Measurements from ENCODE around the gene NCOA7. TPM values are rescaled to one million over a fixed set of nuclear protein-coding genes. Genes with fewer than 3 reads are reported as not detected.
A peak's percentile ranks its signal among the peaks of the same experiment; 100 is the strongest.

The NCOA7 gene
- polyA plus RNA-seq, 1 of the 3 experiments (the other 2 are of a cell fraction) = 16.3 TPM

DNA sequence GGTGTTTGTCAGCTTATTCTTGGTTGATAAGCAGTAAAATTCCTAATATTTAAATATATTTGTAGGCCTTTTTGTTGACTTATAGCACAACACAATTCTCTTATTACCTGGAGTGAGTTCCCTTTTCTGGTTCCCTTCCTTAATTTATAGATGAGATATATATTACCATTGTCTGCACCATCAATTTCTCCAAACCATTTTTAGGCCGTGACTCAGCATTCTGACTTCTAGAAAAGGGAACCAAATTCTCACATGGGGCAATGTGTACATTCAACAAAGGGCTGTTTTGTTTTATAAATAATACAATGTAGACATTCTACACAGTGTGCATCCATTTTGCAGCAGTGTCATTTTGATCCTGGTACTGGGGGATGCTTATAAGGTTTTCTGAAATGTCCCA lies 52.8 kb downstream of the NCOA7 start:
- no peaks in the 10 kb centered on the region for H4K20me1 ChIP-seq (ENCODE audit: insufficient read depth)
- no peak overlapping the region for H3K4me2 ChIP-seq
- no peak overlapping the region for H3K9ac ChIP-seq
- CTCF ChIA-PET = interaction anchor here (0.8 to 1.2 kb wide), 3 partner anchors 16 to 137 kb away, joined by 3 to 4 read pairs (median 3); no protein-coding TSS in a partner anchor
- H3K27ac ChIP-seq (ENCODE audit: low read depth in 2 of 2, low read length in 1 of 2) = peak overlapping the region in 1 of 2 experiments; percentile 28; a peak in 1 of 4 replicates
- 0 out of 2 replicates have a peak, but pooled peaks cover 5% of the 10 kb centered on the region for H3K79me2 ChIP-seq (ENCODE audit: insufficient read depth)
- no peaks in the 10 kb centered on the region for H3K9me3 ChIP-seq
- H3K9me2 ChIP-seq = no peaks in the 10 kb centered on the region
- H3K36me3 ChIP-seq (replicated peaks in 1 of 2; ENCODE audit: control insufficient read depth in 1 of 2, insufficient read depth in 2 of 2, low read length in 1 of 2) = no peaks in the 10 kb centered on the region
- no peak for DNase-seq
- H3K4me1 ChIP-seq (ENCODE audit: control insufficient read depth in 1 of 2, insufficient read depth in 2 of 2, low read depth in 1 of 2, low read length in 1 of 2) = peaks cover 0 to 11% of the 10 kb centered on the region in 2 experiments; a peak in 2 of 4 replicates
- H3K27me3 ChIP-seq (ENCODE audit: insufficient read depth) = no peaks in the 10 kb centered on the region
- no peak overlapping the region for H2AFZ ChIP-seq (ENCODE audit: low read depth)
- POLR2A ChIA-PET = no interaction called here
- 100% methylated on average over 1 of the region's 1 CpG for WGBS (ENCODE audit: low lambda C conversion rate)
- TF ChIP-seq JUND (IDR thresholded peaks at IDR 0.05) (no peak), MEF2A (IDR thresholded peaks at IDR 0.05; ENCODE audit: borderline replicate concordance, low read depth) (no peak), RXRA (IDR thresholded peaks at IDR 0.05; ENCODE audit: borderline replicate concordance, low read depth) (no peak), SMC3 (IDR thresholded peaks at IDR 0.05; ENCODE audit: low read depth, low read length) (no peak), EP300 (IDR thresholded peaks at IDR 0.05; ENCODE audit: borderline replicate concordance in 1 of 2, low read depth in 1 of 2, low read length in 1 of 2) (no peak)
- TF ChIP-seq, protein P1, sequence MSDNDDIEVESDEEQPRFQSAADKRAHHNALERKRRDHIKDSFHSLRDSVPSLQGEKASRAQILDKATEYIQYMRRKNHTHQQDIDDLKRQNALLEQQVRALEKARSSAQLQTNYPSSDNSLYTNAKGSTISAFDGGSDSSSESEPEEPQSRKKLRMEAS (IDR thresholded peaks at IDR 0.05; ENCODE audit: low read depth) = no peak
- TF ChIP-seq, protein P2, sequence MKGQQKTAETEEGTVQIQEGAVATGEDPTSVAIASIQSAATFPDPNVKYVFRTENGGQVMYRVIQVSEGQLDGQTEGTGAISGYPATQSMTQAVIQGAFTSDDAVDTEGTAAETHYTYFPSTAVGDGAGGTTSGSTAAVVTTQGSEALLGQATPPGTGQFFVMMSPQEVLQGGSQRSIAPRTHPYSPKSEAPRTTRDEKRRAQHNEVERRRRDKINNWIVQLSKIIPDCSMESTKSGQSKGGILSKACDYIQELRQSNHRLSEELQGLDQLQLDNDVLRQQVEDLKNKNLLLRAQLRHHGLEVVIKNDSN (IDR thresholded peaks at IDR 0.05; ENCODE audit: borderline replicate concordance, low read depth) = no peak
- H3F3A ChIP-seq (replicated peaks; ENCODE audit: insufficient read depth) = no peaks in the 10 kb centered on the region
- no peak overlapping the region for H3K4me3 ChIP-seq (ENCODE audit: low read depth in 2 of 2, low read length in 1 of 2)

DNA sequence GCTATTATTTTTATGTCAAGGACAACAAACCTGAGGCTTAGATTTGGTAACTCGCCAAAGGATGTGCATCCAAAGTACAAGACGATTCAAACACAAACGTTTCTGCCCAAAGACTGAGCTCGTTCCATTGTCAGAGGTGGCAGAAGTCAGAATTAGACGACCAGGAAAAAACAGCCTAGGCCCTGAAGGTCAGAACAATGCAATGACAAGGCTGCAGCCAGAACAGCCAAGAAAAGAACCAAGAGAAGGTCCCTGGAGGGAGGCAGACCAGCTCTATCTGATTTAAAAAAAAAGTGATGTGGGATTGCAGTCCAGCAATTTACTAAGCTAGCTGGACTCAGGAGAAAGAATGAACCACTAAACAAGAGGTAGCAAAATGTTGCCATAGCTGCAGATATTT lies 54.2 kb downstream of the NCOA7 start:
- H3K9me2 ChIP-seq = no peaks in the 10 kb centered on the region
- ChIA-PET POLR2A (interaction anchor here (1.0 to 1.7 kb wide), 2 partner anchors 12 to 55 kb away, joined by 3 to 6 read pairs; partner anchors contain the start of gene NCOA7), CTCF (interaction anchor here (0.8 to 2.0 kb wide), 5 partner anchors 10 to 108 kb away, joined by 3 to 5 read pairs (median 4); no protein-coding TSS in a partner anchor)
- peaks cover 0 to 9% of the 10 kb centered on the region in 2 experiments; a peak in 2 of 4 replicates for H3K4me1 ChIP-seq (ENCODE audit: control insufficient read depth in 1 of 2, insufficient read depth in 2 of 2, low read depth in 1 of 2, low read length in 1 of 2)
- no peaks in the 10 kb centered on the region for H3F3A ChIP-seq (replicated peaks; ENCODE audit: insufficient read depth)
- H2AFZ ChIP-seq (ENCODE audit: low read depth) = no peak overlapping the region
- H4K20me1 ChIP-seq (ENCODE audit: insufficient read depth) = no peaks in the 10 kb centered on the region
- H3K27me3 ChIP-seq (ENCODE audit: insufficient read depth) = no peaks in the 10 kb centered on the region
- no peak overlapping the region for H3K4me3 ChIP-seq (ENCODE audit: low read depth in 2 of 2, low read length in 1 of 2)
- no peaks in the 10 kb centered on the region for H3K9me3 ChIP-seq
- peak overlapping the region in 1 of 2 experiments; percentile 56; a peak in 2 of 4 replicates for H3K27ac ChIP-seq (ENCODE audit: low read depth in 2 of 2, low read length in 1 of 2)
- H3K9ac ChIP-seq = no peak overlapping the region
- no peaks in the 10 kb centered on the region for H3K36me3 ChIP-seq (replicated peaks in 1 of 2; ENCODE audit: control insufficient read depth in 1 of 2, insufficient read depth in 2 of 2, low read length in 1 of 2)
- DNase-seq = no peak
- no peak overlapping the region for H3K4me2 ChIP-seq
- H3K79me2 ChIP-seq (ENCODE audit: insufficient read depth) = 0 out of 2 replicates have a peak, but pooled peaks cover 5% of the 10 kb centered on the region
- TF ChIP-seq CHD2 (IDR thresholded peaks at IDR 0.05; ENCODE audit: low read length, partially characterized antibody) (no peak), EZH2phosphoT487 (IDR thresholded peaks at IDR 0.05; ENCODE audit: borderline replicate concordance, low read depth) (no peak), TAF1 (IDR thresholded peaks at IDR 0.05; ENCODE audit: borderline replicate concordance, low read depth, low read length) (no peak), RAD21 (IDR thresholded peaks at IDR 0.05; ENCODE audit: low read length) (no peak)
- TF ChIP-seq, protein P3, sequence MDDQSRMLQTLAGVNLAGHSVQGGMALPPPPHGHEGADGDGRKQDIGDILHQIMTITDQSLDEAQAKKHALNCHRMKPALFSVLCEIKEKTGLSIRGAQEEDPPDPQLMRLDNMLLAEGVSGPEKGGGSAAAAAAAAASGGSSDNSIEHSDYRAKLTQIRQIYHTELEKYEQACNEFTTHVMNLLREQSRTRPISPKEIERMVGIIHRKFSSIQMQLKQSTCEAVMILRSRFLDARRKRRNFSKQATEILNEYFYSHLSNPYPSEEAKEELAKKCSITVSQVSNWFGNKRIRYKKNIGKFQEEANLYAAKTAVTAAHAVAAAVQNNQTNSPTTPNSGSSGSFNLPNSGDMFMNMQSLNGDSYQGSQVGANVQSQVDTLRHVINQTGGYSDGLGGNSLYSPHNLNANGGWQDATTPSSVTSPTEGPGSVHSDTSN (IDR thresholded peaks at IDR 0.05) = no peak
- 62% methylated on average over 5 of the region's 5 CpGs for WGBS (ENCODE audit: low lambda C conversion rate)

Measured in SK-N-SH (cell line).